ENCODE results near the gene MICU1.

- TF ChIP-seq CTCF (IDR thresholded peaks at IDR 0.05) (no peak), ZNF121 (CRISPR knock-in tag; IDR thresholded peaks at IDR 0.05) (no peak), ZNF416 (CRISPR knock-in tag; IDR thresholded peaks at IDR 0.05) (no peak), NR3C1 (CRISPR knock-in tag; conservative IDR thresholded peaks at IDR 0.05; ENCODE audit: low read depth) (no peak), CREB1 (CRISPR knock-in tag; IDR thresholded peaks at IDR 0.05) (no peak), SMAD4 (CRISPR knock-in tag; IDR thresholded peaks at IDR 0.05) (no peak), STAT6 (CRISPR knock-in tag; conservative IDR thresholded peaks at IDR 0.05; ENCODE audit: low read depth) (no peak), ZNF425 (CRISPR knock-in tag; conservative IDR thresholded peaks at IDR 0.05) (no peak), FOXJ3 (CRISPR knock-in tag; IDR thresholded peaks at IDR 0.05; ENCODE audit: borderline replicate concordance) (no peak)
Observed at GRCh38 chr10:72356115-72356514, 269.8 kb downstream of the MICU1 start.
